Cerebellar nuclear complex (tissue), 1 donor: ENCODE measurements around the gene P4HA2.
"Not testable (repeated sequence)": the region's sequence is repeated elsewhere in the genome, so short reads cannot be mapped to it uniquely, and the experiment has no call there.

Experiments
- DNase-seq, 2 experiments: peaks; one replicate each; lab custom pipeline; 2025; lab: John Stamatoyannopoulos, UW

P4HA2 gene

DNA sequence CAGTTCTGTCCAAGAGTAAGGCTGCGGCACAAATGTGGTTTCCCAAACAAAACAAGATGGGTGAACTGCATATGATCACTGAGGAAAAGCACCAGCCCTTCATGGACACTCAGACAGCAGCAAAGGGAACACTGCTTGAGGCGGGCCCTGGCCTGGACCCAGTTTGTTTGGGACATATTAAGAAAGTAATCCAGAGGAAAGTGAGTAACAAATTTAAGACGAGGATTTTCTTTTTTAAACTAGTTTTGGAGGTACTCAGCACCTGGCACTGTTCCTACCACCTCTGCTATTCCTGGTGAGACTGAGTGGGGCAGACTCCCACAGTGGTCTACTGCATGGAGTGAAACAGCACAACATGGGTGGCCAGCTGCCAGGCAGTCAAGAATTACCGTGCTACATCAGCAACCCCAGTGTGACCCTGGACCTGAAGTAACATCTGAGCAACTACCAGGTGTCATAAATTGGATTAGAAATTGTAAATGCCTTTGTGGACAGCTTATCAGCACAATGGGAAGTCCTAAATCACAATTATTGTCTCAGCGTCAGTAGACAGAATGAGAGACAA lies 28.5 kb downstream of the P4HA2 start:
- DNase-seq = no peak

- no peak for DNase-seq
Observed at GRCh38 chr5:132198571-132198970, 29.1 kb downstream of the P4HA2 start.

GRCh38 chr5:132195727-132196126 lies 31.9 kb downstream of the P4HA2 start:
- no peak for DNase-seq

DNA sequence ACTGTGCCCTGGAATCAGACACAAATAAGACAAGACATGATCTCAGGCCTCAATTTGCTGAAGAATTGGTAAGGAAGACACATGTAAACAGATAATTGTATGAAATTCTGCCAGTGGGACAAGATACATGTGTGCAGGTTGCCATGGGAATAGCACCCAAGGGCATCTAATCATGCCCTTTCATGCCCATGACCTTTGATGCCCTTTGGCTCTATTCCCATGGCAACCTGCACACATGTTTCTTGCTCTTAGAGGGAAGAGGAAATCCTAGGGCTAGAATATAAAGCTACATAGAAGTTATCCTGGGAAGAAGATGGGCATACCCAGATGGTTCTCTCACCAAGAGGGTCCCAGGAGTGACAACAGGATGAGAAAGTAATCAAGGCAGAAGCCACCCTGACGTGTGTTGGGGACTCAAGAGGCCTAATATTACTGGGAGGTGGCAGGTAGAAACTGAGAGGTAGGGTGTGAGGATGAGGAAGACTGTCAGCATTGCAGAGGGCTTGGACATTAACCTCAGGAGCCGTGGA lies 34.4 kb downstream of the P4HA2 start:
- no peak for DNase-seq

GRCh38 chr5:132190161-132190817 lies 37.4 kb downstream of the P4HA2 start:
- DNase-seq = peak in 1 of 2 experiments; percentile 13

- DNase-seq = no peak
Observed at GRCh38 chr5:132184588-132184987, 43.1 kb downstream of the P4HA2 start.

DNA sequence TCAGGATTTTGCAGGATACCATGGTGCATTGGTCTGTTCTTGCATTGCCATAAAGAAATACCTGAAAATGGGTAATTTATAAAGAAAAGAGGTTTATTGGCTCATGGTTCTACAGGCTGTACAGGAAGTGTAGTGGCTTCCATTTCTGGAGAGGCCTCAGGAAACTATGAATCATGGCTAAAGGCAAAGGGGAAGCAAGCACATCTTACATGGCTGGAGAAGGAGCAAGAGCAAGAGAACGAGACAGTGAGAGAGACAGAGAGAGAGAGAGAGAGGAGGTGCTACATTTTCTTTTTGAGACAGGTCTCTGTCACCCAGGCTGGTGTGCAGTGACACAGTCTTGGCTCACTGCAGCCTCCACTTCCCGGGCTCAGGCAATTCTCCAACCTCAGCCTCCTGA lies 43.9 kb downstream of the P4HA2 start:
- no peak for DNase-seq

- DNase-seq = no peak
Observed at GRCh38 chr5:132182359-132183040, 45.2 kb downstream of the P4HA2 start.

- no peak for DNase-seq
Observed at GRCh38 chr5:132181011-132181629, 46.5 kb downstream of the P4HA2 start.

GRCh38 chr5:132180134-132180745 lies 47.4 kb downstream of the P4HA2 start:
- no peak for DNase-seq

DNA sequence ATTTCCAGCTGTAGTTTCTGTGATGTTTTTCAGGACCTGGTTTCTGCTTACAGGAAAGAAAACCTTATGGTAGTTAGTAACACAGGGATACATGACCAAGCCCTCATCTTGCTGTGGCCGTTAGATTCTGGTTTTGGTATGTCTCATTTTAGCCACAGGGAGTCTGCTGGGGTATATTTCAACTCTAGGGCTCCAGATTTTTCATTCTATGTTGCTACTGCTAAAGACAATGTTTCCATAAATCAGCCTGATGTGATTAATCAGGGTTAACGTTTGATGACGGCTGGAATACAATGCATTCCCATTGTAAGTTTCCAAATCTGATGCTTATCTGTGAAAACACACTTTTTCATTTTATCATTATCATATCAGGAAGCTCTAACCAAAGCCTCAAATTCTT lies 48.2 kb downstream of the P4HA2 start:
- DNase-seq = no peak

- no peak for DNase-seq
Observed at GRCh38 chr5:132177691-132178149, 49.9 kb downstream of the P4HA2 start.

DNA sequence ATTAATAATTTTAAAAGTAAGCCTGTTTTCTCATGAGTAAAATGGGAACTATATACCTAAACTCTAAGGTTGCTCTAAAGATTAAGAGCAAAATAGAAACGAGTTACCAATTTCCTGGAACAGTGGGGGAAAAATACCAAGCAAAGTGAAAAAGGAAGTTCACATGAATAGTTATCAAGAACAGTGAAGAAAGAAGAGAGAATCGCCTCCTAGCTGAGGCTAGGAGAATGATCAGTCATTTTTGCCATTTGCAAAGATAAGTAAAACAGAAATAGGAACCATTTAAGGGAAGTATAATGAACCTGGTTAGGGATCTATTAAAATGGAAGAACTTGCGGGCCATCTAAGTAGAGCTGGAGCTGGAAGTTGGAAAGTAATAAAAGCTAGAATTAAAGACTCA lies 50.7 kb downstream of the P4HA2 start:
- DNase-seq = no peak

- no peak for DNase-seq
Observed at GRCh38 chr5:132176521-132176945, 51.1 kb downstream of the P4HA2 start.

DNA sequence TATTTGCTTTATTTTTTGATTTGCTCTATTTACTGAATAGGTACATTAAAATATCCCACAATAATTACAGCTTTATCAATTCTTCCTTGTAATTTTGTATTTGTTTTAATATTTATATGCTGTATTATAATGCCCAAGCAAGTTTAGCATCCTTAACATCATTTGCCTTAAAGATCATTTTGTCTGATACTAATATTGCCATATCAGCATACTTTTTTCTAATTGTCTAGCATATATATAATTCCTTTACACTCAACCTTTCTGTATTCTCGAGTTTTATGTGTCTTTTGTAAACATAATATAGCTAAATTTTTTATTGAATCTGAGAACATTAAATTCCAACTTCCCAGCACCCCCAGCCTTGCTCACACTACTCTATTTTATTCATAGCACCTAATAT lies 64.7 kb downstream of the P4HA2 start:
- no peak for DNase-seq

DNA sequence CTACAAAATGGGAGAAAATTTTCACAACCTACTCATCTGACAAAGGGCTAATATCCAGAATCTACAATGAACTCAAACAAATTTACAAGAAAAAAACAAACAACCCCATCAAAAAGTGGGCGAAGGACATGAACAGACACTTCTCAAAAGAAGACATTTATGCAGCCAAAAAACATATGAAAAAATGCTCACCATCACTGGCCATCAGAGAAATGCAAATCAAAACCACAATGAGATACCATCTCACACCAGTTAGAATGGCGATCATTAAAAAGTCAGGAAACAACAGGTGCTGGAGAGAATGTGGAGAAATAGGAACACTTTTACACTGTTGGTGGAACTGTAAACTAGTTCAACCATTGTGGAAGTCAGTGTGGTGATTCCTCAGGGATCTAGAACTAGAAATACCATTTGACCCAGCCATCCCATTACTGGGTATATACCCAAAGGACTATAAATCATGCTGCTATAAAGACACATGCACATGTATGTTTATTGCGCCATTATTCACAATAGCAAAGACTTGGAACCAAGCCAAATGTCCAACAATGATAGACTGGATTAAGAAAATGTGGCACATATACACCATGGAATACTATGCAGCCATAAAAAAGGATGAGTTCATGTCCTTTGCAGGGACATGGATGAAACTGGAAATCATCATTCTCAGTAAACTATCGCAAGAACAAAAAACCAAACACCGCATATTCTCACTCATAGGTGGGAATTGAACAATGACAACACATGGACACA lies 65.9 kb downstream of the P4HA2 start:
- not testable (repeated sequence) for DNase-seq

- DNase-seq = no peak
Observed at GRCh38 chr5:132156413-132156812, 71.2 kb downstream of the P4HA2 start.

GRCh38 chr5:132150565-132150964 lies 77.1 kb downstream of the P4HA2 start:
- no peak for DNase-seq

GRCh38 chr5:132147663-132148062 lies 80.0 kb downstream of the P4HA2 start:
- DNase-seq = no peak

GRCh38 chr5:132145326-132145725 lies 82.3 kb downstream of the P4HA2 start:
- not testable (repeated sequence) for DNase-seq

DNA sequence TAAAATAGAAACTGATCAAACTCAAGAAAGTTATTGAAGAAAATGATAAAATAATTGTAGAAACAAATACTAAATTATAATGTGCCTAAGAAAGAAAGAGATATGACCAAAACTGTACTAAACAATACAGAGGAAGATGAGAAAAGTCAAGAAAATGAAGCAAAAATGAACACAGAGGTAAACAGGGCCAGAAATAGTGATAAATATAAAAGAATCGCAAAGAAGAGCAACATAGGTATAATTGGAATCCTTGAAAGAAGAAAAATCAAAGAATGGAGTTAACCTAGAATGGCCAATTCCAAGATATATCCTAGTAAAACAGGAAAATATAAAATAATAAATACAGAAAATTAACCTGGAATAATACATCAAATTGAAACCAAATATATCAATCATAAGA lies 84.5 kb downstream of the P4HA2 start:
- no peak for DNase-seq
